Stimulated activated naive CD4-positive, alpha-beta T cell treated with Interleukin-2 at 50 U/mL for 16 hours (primary cell): ENCODE data around the gene LEF1.
"Not testable (repeated sequence)": the region's sequence is repeated elsewhere in the genome, so short reads cannot be mapped to it uniquely, and the experiment has no call there.

Experiments used
- DNase-seq: peaks from one replicate; lab custom pipeline; 2025; lab: John Stamatoyannopoulos, UW

Gene LEF1

GRCh38 chr4:108060164-108060563 lies 108.6 kb downstream of the LEF1 start:
- no peak for DNase-seq

- DNase-seq, result no peak
Measured at GRCh38 chr4:108058685-108059440, 109.9 kb downstream of the LEF1 start.

GRCh38 chr4:108056418-108056817 lies 112.3 kb downstream of the LEF1 start:
- no peak for DNase-seq

DNA sequence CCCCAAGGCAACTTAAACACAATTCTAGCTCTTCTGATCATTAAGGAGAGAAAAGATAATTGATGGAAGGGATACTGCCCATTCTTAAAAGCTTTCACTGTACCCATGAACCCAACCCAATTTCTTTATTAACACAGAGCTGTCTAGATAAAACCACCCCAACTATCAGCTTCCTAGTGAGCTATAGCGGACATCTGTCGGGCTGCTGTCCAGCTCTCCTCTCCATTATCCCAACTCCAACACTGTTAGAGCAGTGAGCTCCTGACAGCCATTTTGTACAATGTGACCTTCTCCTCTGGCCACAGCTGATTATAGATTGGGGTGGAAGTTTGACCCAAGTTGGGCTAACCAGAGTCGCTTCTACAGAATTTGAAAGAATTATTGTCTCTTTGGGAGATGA lies 112.9 kb downstream of the LEF1 start:
- DNase-seq, result no peak

- DNase-seq, result no peak
Measured at GRCh38 chr4:108054025-108054638, 114.6 kb downstream of the LEF1 start.

DNA sequence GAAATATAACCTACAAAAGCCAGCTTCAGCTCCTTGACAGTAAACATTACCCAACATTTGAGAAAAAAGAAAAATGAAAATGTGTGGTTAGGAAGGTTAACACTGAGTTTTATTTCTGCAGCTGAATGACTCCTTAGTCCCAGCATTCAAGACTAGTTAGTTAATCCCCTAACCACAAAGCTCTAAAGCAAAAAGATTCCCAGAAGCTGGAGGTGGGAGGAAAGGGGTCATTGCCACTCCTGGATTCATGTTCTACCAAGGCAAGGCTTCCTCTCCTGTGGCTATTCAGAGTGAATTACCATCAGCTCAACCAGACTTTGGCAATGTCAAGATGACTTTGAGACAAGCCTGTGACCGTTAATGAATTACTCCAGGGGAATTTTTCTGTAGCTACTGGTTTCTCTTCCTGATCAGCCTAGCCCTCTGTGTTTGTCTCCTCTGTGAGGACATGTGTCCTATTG lies 115.5 kb downstream of the LEF1 start:
- DNase-seq, result no peak

GRCh38 chr4:108052558-108053120 lies 116.1 kb downstream of the LEF1 start:
- no peak for DNase-seq

- no peak for DNase-seq
Measured at GRCh38 chr4:108051343-108051742, 117.4 kb downstream of the LEF1 start.

DNA sequence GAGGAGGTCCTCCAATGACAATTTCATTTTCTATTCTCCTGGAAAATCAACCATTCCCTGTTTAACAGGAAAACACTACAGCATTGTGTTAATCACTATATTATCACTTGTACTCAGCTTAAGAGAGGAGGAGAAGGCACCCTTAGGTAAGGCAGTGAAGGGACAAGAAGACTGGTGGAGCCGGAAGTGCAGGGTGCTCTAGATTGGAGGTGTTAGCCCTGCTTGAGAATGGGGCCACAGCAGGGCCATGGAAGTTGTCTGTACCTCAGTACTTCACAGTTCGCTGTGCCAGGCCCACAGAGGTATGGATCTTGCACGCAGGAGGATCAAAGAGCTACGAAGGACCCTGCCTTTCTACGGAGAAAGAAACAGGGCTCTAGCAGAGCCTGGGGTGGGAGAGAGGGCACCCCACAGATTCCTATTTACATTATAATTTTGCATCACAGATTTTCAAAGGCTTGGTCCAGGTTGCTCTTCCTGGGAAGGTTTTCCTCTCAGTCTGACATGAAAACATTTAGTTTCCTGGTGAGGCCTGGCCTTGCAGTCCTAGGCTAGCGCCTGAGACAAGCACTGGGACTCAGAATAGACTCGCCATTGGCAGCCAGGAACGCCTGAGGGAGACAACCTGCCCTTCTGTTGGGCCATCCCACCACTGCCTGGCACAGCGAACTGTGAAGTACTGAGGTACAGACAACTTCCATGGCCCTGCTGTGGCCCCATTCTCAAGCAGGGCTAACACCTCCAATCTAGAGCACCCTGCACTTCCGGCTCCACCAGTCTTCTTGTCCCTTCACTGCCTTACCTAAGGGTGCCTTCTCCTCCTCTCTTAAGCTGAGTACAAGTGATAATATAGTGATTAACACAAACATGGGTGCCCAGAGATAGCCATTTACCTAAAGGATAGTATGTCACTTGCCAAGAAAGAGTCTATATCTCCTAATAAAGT lies 118.3 kb downstream of the LEF1 start:
- DNase-seq, result not testable (repeated sequence)

- peak; percentile 11 for DNase-seq
Measured at GRCh38 chr4:108049406-108049805, 119.3 kb downstream of the LEF1 start.

GRCh38 chr4:108048997-108049396 lies 119.7 kb downstream of the LEF1 start:
- no peak for DNase-seq

DNA sequence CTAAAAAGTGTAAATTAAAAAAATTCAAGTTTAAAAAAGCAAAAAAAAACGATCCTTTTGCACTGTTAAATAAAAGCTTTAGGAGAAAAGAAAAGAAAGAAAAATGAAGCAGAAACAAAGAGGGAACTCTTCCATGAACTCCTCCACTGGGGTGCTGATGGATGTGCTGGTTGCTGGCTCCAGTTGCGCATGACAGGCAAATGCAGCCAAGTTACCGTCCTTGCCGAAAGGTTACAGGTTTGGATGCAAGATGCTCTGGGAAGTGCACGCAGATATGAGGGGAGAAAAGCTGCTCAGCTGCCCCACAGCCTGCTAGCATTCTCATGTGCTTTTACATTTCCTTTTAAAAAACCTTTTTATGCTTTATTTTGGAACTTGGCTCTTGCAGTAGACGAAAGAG lies 120.6 kb downstream of the LEF1 start:
- DNase-seq, result no peak

DNA sequence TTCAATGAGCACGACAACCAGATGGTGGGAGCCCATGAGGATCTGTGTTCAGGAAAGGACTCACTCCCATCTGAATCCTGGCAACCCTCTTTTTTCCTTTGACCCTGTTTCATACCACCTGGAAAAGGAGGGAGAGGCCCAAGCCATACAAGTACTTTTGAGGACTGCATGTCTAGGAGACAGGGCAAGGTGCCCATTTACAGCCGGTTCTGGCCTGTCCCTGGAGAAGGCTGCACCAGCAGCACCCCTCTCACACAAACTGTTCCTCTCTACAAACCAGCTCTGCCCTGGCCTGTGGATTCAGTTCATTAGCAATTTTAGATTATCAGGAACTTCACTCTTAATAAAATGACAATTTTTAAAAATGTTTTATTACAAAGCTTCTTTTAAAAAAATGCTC lies 121.5 kb downstream of the LEF1 start:
- DNase-seq, result no peak

GRCh38 chr4:108045687-108046024 lies 123.1 kb downstream of the LEF1 start:
- DNase-seq, result no peak

DNA sequence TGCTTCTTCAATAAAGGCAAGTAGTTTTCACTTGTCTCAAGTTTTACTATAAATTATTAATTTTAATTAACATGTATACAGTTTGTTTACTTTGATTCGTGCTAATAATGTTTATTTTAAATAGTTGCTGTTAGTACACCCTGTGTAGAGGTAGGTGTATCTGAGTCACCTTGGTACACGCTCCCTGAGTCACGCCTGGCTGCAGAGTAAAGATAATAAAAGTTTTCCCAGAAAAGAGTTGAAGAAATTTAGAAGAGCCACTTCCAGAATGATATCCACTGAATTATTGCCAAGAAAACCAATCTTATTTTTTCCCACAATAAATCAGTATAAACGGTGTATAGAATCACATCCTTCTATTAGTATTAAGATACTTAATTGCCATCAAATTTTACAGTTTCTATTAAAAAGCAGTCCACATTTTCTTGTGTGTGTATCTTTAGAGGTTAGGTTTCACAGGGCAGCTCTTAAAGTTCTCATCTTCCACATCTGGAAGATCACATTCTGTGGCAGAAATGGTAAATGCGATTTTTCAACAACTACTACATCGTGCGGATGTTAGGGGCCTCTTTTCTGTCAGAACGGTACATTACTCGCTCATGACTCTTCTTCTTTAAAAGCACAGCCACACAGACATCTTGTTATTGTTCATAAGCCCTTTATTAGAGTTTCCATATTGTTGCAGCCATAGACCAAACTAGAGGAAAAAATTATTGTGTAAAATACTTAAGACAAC lies 123.6 kb downstream of the LEF1 start:
- no peak for DNase-seq

- DNase-seq, result no peak
Measured at GRCh38 chr4:108043526-108043925, 125.2 kb downstream of the LEF1 start.

GRCh38 chr4:108042927-108043326 lies 125.8 kb downstream of the LEF1 start:
- DNase-seq, result no peak

DNA sequence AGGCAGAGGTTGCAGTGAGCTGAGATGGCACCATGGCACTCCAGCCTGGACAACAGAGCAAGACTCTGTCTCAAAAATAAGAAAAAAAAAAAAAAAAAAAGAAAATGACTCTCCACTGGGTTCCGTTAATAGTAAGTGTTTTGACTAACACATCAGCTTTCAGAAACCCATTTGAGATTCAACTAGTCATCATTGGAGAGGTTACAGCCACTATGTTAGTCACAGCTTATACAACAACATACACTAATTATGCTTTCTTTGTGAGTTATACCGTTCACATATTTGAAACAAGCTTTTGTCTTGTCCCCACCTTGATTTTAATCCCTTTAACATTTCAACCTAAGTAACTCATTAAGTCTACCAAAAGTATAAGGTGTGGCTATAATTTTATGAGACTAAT lies 130.8 kb downstream of the LEF1 start:
- DNase-seq, result no peak

DNA sequence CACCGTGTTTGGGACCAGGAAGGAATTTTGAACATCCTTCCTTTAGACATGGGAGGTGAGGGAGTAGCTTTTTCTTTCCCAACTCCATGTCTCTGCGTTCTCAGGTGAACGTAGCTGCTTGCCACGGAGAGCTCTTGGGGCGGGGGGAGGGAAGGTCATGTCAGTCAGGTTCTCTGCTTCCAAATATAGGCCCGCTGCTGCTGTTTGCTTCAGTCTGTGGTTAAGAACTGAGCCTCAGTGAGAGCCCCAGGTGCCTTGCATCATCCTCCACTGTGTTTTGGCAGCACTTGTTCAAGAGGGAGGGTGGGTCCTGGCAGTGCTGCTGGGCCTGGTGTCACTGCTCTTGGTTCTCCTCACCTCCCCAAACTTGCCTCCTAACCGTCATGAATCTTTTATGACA lies 132.5 kb downstream of the LEF1 start:
- DNase-seq, result peak; percentile 15

DNA sequence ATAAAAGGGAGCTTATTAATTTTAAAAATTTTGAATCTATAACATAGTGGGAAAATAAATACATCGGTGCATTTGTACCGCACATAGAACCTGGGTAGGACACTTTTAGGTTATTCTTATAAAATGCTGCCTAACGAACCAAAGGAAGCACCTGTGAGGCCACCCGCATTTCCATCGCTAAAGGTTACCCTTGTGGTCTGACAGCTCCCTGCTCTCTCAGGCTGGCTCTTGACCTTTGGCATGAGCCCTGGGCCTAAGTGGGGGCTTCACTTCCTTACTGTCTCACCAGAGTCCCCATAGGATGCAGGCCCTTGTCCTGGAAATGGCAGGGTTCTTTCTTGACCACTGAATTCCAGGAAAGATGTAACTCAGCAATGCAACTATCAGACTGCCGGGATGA lies 133.0 kb downstream of the LEF1 start:
- no peak for DNase-seq

GRCh38 chr4:108034565-108034964 lies 134.2 kb downstream of the LEF1 start:
- DNase-seq, result no peak

- no peak for DNase-seq
Measured at GRCh38 chr4:108033348-108033747, 135.4 kb downstream of the LEF1 start.
